Gastrocnemius medialis (tissue), 4 donors: Measurements from ENCODE around the gene ING2. TPM values are rescaled to one million over a fixed set of nuclear protein-coding genes. Genes with fewer than 3 reads are reported as not detected.

Experiments
- ATAC-seq, 2 donors: fragments of 150-250 bp; one replicate each; pipeline ENCODE4 v1.9.1; 2016
- DNase-seq, 2 donors: peaks; one replicate each; pipeline ENCODE4 v3.0.0-alpha.2; 2019
- H3K27ac ChIP-seq, 4 donors: fragments of 200-600 bp; sonication (generic); 1 replicate in 1 of 4; 2 replicates in 3 of 4; pipeline ENCODE4 v1.5.1; 2016 to 2018; ENCODE audit warnings: mild to moderate bottlenecking in 2 of 4, moderate library complexity in 1 of 4
- H3K27me3 ChIP-seq, 3 donors: fragments of 200-600 bp; sonication (generic) in 2 of 3; 1 replicate in 1 of 3; 2 replicates in 2 of 3; pipeline versions ENCODE4 v1.5.1 to v1.6.0; 2016 to 2019; ENCODE audit warnings: mild to moderate bottlenecking in 1 of 3, moderate library complexity in 1 of 3
- H3K36me3 ChIP-seq, 2 donors: fragments of 200-600 bp; sonication (generic) in 1 of 2; one replicate each; pipeline ENCODE4 v1.5.1; 2017 to 2018
- H3K4me1 ChIP-seq, 2 donors: fragments of 200-600 bp; sonication (generic) in 1 of 2; one replicate each; pipeline ENCODE4 v1.5.1; 2016 to 2017; ENCODE audit warnings: mild to moderate bottlenecking in 2 of 2
- H3K4me3 ChIP-seq, 4 donors: fragments of 200-600 bp; sonication (generic) in 3 of 4; 1 replicate in 1 of 4; 2 replicates in 3 of 4; pipeline ENCODE4 v1.5.1; 2016 to 2019; ENCODE audit warnings: mild to moderate bottlenecking in 2 of 4
- H3K9me3 ChIP-seq, 3 donors: fragments of 200-600 bp; sonication (generic) in 2 of 3; 1 replicate in 1 of 3; 2 replicates in 2 of 3; pipeline ENCODE4 v1.5.1; 2016 to 2019
- CTCF ChIP-seq, 5 experiments: fragments of 450-650 bp in 3 of 5; fragments of 200-600 bp in 2 of 5; sonication (generic) in 2 of 5; IDR thresholded peaks in 4 of 5; conservative IDR thresholded peaks in 1 of 5; 1 replicate in 4 of 5; 2 replicates in 1 of 5; pipeline ENCODE4 v1.5.1; 2016 to 2019; ENCODE audit warnings: antibody characterized with exemption in 5 of 5, mild to moderate bottlenecking in 3 of 5, moderate library complexity in 3 of 5
- POLR2A ChIP-seq, 2 donors: fragments of 450-650 bp; IDR thresholded peaks; one replicate each; pipeline ENCODE4 v1.6.1; 2017; ENCODE audit warnings: antibody characterized with exemption in 2 of 2, mild to moderate bottlenecking in 2 of 2, moderate library complexity in 2 of 2
- in situ Hi-C, 4 donors: fragments of 200-750 bp; cut with MboI; loops; one replicate each; pipeline versions ENCODE4 v1.15.0 to v1.8.0; 2017; ENCODE audit warnings: low sequenced_read_pairs in 4 of 4
- intact Hi-C: fragments of 100-400 bp; cut with DNase I; formaldehyde crosslinking; loops from one replicate; pipeline ENCODE4 v1.15.1; 2023; ENCODE audit warnings: low total_unique reads
- total RNA-seq, 4 donors: library from RNA; depleted of rRNA; stranded (reverse); fragments of >200 nt; gene quantifications; one replicate each; pipeline versions ENCODE4 v1.1.0 to v1.2.3, GENCODE V29; 2016

ING2 gene
- total RNA-seq, 4 donors from 2014 or later = 18.9 to 46.2 (median 24.0) TPM

DNA sequence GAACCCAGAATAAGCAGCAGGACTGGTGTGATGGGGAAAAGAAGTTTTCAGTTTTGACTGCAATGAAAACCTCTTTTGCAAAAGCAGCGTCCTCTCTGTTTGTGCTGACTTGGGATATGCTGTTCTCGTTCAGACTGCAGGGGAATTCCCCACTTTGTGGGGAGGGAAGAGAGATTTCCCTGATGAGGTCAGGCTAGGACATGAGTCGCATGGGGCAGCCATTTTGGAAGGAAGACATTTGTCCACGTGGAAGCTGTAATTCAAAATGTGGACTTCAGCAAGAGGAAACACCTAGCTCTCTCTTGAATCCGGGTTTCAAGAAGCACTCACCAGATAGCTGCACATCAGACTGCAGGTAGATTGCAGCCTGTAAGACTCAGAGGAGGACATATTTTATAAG lies 39.3 kb downstream of the ING2 start:
- intact Hi-C loops = no loop called here

GRCh38 chr4:183546376-183546775 lies 41.5 kb downstream of the ING2 start:
- Histone ChIP-seq H3K9me3 (no peaks in the 10 kb centered on the region), H3K36me3 (no peaks in the 10 kb centered on the region), H3K27me3 (no peaks in the 10 kb centered on the region), H3K27ac (no peak overlapping the region), H3K4me3 (no peak overlapping the region), H3K4me1 (no peaks in the 10 kb centered on the region)
- in situ Hi-C loops = no loop called here
- no peak for ATAC-seq
- TF ChIP-seq POLR2A (IDR thresholded peaks at IDR 0.05) (no peak), CTCF (IDR thresholded peaks at IDR 0.05 in 4 of 5, conservative IDR thresholded peaks at IDR 0.05 in 1 of 5) (no peak)
- no peak for DNase-seq
- intact Hi-C loops = no loop called here

More for the DNA sequence above, 39.3 kb downstream of the ING2 start:
- H3K27ac ChIP-seq = no peak overlapping the region
- ATAC-seq = no peak
- no peaks in the 10 kb centered on the region for H3K4me1 ChIP-seq
- no peak for TF ChIP-seq CTCF (IDR thresholded peaks at IDR 0.05 in 4 of 5, conservative IDR thresholded peaks at IDR 0.05 in 1 of 5)
- no peak for TF ChIP-seq POLR2A (IDR thresholded peaks at IDR 0.05)
- no peaks in the 10 kb centered on the region for H3K36me3 ChIP-seq
- in situ Hi-C loops = no loop called here
- H3K9me3 ChIP-seq = no peaks in the 10 kb centered on the region
- no peak for DNase-seq
- H3K4me3 ChIP-seq = no peak overlapping the region
- no peaks in the 10 kb centered on the region for H3K27me3 ChIP-seq

DNA sequence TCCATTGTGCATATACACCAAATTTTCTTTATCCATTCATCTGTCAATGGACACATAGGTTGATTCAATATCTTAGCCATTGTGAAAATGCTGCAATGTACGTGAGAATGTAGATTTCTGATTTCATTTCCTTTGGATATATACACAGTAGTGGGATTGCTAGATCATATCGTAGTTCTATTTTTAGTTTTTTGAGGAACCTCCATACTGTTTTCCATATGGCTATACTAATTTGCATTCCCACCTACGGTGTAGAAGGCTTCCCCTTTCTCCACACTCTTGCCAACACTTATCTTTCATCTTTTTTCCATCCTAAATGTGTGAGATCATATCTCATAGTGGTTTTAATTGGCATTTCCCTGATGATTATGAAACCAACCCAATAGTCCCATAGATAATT lies 43.4 kb downstream of the ING2 start:
- H3K36me3 ChIP-seq = no peaks in the 10 kb centered on the region
- H3K27ac ChIP-seq = no peak overlapping the region
- no peaks in the 10 kb centered on the region for H3K27me3 ChIP-seq
- no peaks in the 10 kb centered on the region for H3K4me1 ChIP-seq
- DNase-seq = no peak
- TF ChIP-seq CTCF (IDR thresholded peaks at IDR 0.05 in 4 of 5, conservative IDR thresholded peaks at IDR 0.05 in 1 of 5) = no peak
- no peak for TF ChIP-seq POLR2A (IDR thresholded peaks at IDR 0.05)
- in situ Hi-C loops (no loop called here), intact Hi-C loops (no loop called here)
- H3K9me3 ChIP-seq = no peaks in the 10 kb centered on the region
- no peak overlapping the region for H3K4me3 ChIP-seq
- ATAC-seq = no peak

DNA sequence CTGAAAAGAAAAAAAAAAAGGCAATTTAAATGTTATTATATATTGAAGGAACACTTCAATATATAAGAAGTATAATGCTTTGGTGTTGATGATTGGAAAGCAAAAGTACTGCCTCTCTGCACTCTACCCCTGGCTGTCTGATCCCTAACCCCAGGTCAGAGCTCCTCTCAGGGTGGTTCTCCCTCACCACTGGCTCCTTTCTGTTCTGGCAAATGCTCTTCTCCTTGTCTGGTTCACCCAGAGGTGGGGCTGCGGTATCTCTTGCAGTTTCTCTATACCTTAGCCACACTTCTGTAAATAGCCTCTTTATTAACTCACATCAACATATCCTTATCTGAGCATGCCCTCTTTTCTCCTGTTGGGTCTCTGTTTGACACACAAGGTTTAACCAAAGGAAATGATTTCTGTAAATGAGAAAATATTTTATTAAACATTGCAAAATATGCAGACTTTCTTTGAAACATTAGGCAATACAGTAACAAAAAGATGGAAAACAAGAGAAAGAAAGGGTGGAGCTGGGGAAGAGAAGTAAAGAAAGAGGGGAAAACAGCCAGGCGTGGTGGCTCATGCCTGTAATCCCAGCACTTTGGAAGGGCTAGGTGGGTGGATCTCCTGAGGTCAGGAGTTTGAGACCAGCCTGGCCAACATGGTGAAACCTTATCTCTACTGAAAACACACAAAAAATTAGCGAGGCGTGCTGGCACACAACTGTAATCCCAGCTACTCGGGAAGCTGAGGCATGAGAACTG lies 45.7 kb downstream of the ING2 start:
- no peaks in the 10 kb centered on the region for H3K27me3 ChIP-seq
- no peak for DNase-seq
- intact Hi-C loops (no loop called here), in situ Hi-C loops (no loop called here)
- no peaks in the 10 kb centered on the region for H3K36me3 ChIP-seq
- no peak overlapping the region for H3K4me3 ChIP-seq
- no peak for TF ChIP-seq CTCF (IDR thresholded peaks at IDR 0.05 in 4 of 5, conservative IDR thresholded peaks at IDR 0.05 in 1 of 5)
- no peak for ATAC-seq
- H3K4me1 ChIP-seq = no peaks in the 10 kb centered on the region
- H3K27ac ChIP-seq = no peak overlapping the region
- H3K9me3 ChIP-seq = no peaks in the 10 kb centered on the region
